PC-9 (cell line): ENCODE measurements around the gene TMEM63B.

Source experiments
- EZH2 ChIP-seq: fragments of 200-600 bp; sonication (generic); IDR thresholded peaks from 2 replicates; pipeline ENCODE4 v1.8.0; 2017; ENCODE audit warnings: antibody characterized with exemption, low read depth
- TF ChIP-seq, protein P1 (sequence below): fragments of 200-600 bp; sonication (generic); conservative IDR thresholded peaks from 2 replicates; pipeline ENCODE4 v1.6.1; 2017; ENCODE audit warnings: mixed run types, antibody characterized with exemption, mild to moderate bottlenecking, moderate library complexity

- TF ChIP-seq EZH2: no peak
- TF ChIP-seq, protein P1, sequence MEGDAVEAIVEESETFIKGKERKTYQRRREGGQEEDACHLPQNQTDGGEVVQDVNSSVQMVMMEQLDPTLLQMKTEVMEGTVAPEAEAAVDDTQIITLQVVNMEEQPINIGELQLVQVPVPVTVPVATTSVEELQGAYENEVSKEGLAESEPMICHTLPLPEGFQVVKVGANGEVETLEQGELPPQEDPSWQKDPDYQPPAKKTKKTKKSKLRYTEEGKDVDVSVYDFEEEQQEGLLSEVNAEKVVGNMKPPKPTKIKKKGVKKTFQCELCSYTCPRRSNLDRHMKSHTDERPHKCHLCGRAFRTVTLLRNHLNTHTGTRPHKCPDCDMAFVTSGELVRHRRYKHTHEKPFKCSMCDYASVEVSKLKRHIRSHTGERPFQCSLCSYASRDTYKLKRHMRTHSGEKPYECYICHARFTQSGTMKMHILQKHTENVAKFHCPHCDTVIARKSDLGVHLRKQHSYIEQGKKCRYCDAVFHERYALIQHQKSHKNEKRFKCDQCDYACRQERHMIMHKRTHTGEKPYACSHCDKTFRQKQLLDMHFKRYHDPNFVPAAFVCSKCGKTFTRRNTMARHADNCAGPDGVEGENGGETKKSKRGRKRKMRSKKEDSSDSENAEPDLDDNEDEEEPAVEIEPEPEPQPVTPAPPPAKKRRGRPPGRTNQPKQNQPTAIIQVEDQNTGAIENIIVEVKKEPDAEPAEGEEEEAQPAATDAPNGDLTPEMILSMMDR: no peak
These were observed 19.9 kb downstream of the TMEM63B start for GRCh38 chr6:44147256-44147655.
